GM10847 (cell line): Measurements from ENCODE around the gene CEP20.

ENCODE experiments used
- POLR2A ChIP-seq: IDR thresholded peaks from 2 replicates; pipeline ENCODE4 v1.6.1; 2011; ENCODE audit not compliant: insufficient read length; ENCODE audit errors: extremely low read depth

CEP20 gene

DNA sequence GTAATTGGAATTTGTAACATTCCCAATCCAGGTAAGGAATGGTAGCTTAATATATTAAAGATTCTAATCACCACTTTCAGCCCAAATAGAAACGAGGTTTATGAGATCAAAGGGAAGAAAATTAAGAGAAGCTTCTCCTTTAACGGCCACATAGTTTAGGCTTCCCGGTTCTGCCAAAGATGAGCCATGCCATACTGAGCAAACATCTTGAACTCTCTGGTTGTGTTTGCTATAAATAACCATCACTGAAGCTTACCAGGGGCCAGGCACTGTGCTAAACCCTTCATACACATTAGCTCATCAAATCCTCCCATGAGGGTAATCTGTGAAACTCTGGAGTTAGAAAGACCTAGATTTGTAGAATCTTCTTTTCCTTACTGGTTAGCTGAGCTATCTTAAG is 34.3 kb downstream of the CEP20 start:
- TF ChIP-seq POLR2A: no peak

DNA sequence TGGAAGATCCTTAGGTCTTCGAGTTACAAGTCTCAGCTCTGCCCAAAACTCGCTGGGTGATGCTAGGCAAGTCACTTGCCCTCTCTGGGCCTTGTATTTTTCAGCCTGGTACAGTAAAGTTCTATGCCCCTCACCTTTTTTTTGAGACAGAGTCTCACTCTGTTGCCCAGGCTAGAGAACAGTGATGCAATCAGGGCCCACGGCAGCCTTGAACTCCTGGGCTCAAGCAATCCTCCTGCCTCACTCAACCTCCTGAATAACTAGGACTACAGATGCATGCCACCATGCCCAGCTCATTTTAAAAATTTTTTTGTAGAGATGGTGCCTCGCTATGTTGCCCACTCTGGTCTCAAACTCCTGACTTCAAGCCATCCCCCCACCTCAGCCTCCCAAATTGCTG is 35.4 kb downstream of the CEP20 start:
- TF ChIP-seq POLR2A: no peak

DNA sequence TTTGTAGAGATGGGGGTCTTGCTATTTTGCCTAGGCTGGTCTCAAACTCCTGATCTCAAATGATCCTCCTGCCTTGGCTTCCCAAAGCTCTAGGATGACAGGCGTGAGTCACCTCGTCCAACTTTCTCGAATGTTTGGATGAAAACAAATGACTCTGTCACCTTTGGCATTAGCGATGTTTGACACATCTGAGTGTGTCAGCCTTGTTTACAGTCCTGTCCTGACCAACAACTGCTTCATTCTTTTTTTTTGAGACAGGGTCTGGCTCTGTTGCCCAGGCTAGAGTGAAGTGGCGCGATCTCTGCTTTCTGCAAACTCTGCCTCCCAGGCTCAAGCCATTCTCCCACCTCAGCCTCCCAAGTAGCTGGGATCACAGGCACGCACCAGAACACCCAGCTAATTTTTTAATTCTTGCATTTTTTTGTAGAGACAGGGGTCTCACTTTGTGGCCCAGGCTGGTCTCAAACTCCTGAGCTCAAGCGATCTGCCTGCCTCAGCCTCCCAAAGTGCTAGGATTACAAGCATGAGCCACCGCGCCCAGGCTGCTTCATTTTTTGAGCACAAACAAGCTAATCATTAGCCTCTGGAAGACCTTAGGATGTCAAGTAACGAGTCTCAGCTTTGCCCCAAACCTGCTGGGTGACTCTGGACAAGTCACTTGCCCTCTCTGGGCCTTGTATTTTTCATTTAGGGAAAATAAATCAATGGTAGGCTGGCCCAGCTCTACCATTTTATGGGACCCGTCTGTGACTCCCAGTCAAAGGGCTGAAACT is 39.0 kb downstream of the CEP20 start:
- no peak for TF ChIP-seq POLR2A

- TF ChIP-seq POLR2A: no peak
Observed at GRCh38 chr16:15847611-15848175, 40.7 kb downstream of the CEP20 start.

- no peak for TF ChIP-seq POLR2A
Observed at GRCh38 chr16:15846510-15846909, 41.9 kb downstream of the CEP20 start.

DNA sequence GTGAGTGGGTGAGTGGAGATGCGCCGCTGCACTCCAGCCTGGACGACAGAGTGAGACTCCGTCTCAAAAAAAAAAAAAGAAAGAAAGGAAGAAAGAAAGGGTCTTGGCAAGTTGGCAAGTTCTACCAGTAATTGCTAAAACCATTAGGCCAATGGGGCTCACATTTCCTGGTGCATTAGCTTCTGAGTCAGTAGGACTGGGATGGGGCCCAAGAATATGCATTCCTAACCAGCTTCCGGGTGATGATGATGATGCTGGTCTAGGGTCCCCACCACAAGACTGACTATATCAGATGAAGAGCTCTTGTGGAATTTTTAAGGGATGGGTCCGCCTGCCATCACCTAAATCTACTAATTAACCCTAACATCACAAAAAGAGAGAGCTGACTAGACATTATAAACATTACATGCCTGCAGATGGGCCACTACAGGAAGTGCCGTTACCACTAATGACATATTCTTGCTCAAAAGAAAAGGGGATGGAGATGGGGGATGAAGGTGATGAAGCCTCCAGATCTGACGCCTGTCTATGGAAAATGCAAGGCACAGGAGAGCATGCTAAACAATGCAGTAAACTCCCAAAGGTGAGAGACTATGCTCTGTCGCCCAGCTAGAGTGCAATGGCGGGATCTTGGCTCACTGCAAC is 44.6 kb downstream of the CEP20 start:
- TF ChIP-seq POLR2A: no peak

GRCh38 chr16:15837761-15838160 is 50.6 kb downstream of the CEP20 start:
- no peak for TF ChIP-seq POLR2A

- no peak for TF ChIP-seq POLR2A
Observed at GRCh38 chr16:15836965-15837611, 51.3 kb downstream of the CEP20 start.

DNA sequence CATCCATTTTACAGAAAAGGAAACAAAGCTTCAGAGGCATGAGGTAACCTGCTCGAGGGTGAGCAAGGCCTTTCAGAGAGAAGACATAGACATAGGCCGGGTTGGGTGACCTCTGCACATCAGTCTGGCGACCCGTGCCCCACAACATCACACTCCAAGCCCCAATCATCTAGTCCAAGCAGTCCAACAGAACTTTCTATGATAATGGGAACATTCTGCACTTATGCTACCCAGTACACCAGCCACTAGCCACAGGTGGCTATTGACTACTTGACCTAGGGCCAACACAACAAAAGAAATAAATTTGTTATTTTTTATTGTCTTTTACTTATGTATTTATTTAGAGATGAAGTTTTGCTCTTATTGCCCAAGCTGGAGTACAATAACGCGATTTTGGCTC is 52.3 kb downstream of the CEP20 start:
- no peak for TF ChIP-seq POLR2A

- no peak for TF ChIP-seq POLR2A
Observed at GRCh38 chr16:15835136-15835878, 53.1 kb downstream of the CEP20 start.

GRCh38 chr16:15834502-15834901 is 53.9 kb downstream of the CEP20 start:
- no peak for TF ChIP-seq POLR2A

DNA sequence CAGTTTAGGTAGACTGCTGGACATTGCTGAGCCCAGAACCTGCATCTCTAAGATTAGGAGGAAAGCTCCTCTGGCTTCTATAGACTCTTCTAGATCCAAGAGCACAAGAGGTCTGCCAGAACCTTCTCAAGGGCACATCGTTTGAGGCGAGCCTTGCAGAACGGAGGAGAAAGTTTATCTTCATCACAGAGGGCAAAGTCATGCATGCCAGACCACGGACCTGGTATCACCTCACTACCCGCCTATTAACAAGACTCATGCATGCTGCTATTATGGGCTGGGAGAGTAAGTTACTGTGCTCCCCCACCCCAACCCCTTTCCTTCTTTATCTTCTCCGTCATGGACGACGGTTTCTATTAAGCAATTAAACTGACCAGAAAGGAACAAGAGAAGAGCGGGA is 54.9 kb downstream of the CEP20 start:
- no peak for TF ChIP-seq POLR2A

- no peak for TF ChIP-seq POLR2A
Observed at GRCh38 chr16:15832241-15832640, 56.2 kb downstream of the CEP20 start.

- no peak for TF ChIP-seq POLR2A
Observed at GRCh38 chr16:15830832-15831451, 57.5 kb downstream of the CEP20 start.

DNA sequence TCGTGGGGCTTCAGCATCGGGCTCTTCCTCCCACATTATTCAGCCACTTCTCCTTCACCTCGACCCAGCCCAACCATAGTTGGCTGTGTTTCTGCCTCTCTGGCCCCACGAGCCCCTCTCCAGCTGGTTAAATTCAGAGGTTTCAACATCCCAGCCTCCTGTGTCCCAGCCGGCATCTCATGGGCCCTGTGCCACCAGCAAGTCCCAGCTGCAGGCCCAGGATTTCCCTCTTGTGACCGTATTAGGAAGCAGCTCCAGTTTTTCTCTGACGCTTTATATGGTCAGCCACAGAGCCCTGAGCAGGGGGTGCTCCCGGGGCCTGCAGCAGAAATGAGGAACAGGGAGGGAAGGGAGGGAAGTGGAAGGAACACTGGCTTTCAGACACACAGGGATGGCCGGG is 58.9 kb downstream of the CEP20 start:
- no peak for TF ChIP-seq POLR2A

DNA sequence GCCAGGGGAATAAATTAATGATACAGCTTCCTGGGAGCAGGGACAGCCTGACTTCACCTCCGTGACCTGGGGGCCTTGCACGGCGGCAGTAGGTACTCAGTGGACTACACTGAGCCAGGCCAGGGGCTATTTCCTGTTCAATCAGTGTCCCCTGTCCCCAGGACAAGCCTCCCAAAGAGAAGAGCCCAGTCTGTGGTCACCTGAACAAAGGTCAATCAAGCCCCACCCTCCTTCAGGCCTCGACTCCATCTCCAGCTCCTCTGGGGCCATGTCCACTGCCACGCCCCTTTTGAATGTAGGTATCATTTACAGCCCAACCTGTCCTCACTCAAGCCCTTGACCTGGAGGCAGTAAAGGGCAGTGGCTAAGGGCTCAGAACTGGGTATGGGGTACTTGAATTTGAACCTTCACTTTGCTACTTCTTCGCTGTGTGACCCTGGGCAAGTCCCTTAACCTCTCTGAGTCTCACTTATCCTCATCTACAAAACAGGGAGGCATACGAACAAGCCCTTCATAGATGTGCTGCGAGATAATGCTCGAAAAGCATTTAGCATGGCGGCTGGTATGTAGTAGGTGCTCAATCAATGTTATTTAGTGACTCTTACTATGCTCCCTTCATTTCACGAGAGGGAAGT is 60.6 kb downstream of the CEP20 start:
- no peak for TF ChIP-seq POLR2A
